Measurements from ENCODE around the gene PDCD1.

- TF ChIP-seq, protein P1, sequence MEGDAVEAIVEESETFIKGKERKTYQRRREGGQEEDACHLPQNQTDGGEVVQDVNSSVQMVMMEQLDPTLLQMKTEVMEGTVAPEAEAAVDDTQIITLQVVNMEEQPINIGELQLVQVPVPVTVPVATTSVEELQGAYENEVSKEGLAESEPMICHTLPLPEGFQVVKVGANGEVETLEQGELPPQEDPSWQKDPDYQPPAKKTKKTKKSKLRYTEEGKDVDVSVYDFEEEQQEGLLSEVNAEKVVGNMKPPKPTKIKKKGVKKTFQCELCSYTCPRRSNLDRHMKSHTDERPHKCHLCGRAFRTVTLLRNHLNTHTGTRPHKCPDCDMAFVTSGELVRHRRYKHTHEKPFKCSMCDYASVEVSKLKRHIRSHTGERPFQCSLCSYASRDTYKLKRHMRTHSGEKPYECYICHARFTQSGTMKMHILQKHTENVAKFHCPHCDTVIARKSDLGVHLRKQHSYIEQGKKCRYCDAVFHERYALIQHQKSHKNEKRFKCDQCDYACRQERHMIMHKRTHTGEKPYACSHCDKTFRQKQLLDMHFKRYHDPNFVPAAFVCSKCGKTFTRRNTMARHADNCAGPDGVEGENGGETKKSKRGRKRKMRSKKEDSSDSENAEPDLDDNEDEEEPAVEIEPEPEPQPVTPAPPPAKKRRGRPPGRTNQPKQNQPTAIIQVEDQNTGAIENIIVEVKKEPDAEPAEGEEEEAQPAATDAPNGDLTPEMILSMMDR (IDR thresholded peaks at IDR 0.05): no peak
- no peak for TF ChIP-seq POLR2A (IDR thresholded peaks at IDR 0.05)
Observed at GRCh38 chr2:241812730-241813643, 45.7 kb downstream of the PDCD1 start.

Data from thyroid gland (tissue), 4 donors.